B cell (primary cell): ENCODE data around the gene BCL2. TPM values are rescaled to one million over a fixed set of nuclear protein-coding genes. Genes with fewer than 3 reads are reported as not detected.

ENCODE experiments used
- ATAC-seq: fragments of 200-7000 bp; cut with Tn5 transposase; one replicate; pipeline ENCODE4 v1.10.0; 2021; ENCODE audit warnings: low read depth, mild to moderate bottlenecking, moderate number of reproducible peaks, moderate library complexity
- CTCF ChIA-PET: fragments of 350-600 bp; sonication (Branson Sonifier 250); formaldehyde crosslinking; loops from one replicate; lab custom pipeline; 2021; ENCODE audit warnings: antibody characterized with exemption, inconsistent platforms; lab: Charles Lee
- POLR2A ChIA-PET: fragments of 350-600 bp; sonication (Branson Sonifier 250); formaldehyde crosslinking; loops from one replicate; lab custom pipeline; 2021; ENCODE audit warnings: antibody characterized with exemption; lab: Charles Lee
- DNase-seq: peaks from one replicate; pipeline ENCODE4 v3.0.0; 2013
- H2AFZ ChIP-seq: 2 replicates; pipeline ENCODE4 v1.6.1; 2012; ENCODE audit warnings: mild to moderate bottlenecking, low read depth, low read length; ENCODE audit not compliant: insufficient read depth, poor library complexity, severe bottlenecking
- H3K27ac ChIP-seq, 2 donors: 1 replicate in 1 of 2; 2 replicates in 1 of 2; pipeline ENCODE4 v1.5.1; 2012 to 2013; ENCODE audit warnings: low read length in 2 of 2, mild to moderate bottlenecking in 2 of 2, moderate library complexity in 1 of 2
- H3K27me3 ChIP-seq, 4 experiments: fragments of 200-600 bp in 1 of 4; sonication (generic) in 1 of 4; replicated peaks in 1 of 4; 1 replicate in 2 of 4; 2 replicates in 2 of 4; pipeline versions ENCODE4 v1.6.1 to v1.7.0; 2013 to 2016; ENCODE audit warnings: low read length in 3 of 4, mild to moderate bottlenecking in 2 of 4, mixed read lengths in 1 of 4, moderate library complexity in 1 of 4; ENCODE audit not compliant: insufficient read depth in 4 of 4, control insufficient read depth in 3 of 4; ENCODE audit errors: control extremely low read depth in 1 of 4
- H3K36me3 ChIP-seq, 2 experiments: replicated peaks in 1 of 2; 1 replicate in 1 of 2; 2 replicates in 1 of 2; pipeline versions ENCODE4 v1.6.1 to v1.7.1; 2013; ENCODE audit warnings: low read length in 1 of 2; ENCODE audit not compliant: insufficient read depth in 2 of 2, control insufficient read depth in 1 of 2; ENCODE audit errors: control extremely low read depth in 1 of 2, extremely low read depth in 1 of 2
- H3K4me1 ChIP-seq, 2 donors: fragments of 200-600 bp in 1 of 2; sonication (generic) in 1 of 2; 1 replicate in 1 of 2; 2 replicates in 1 of 2; pipeline versions ENCODE4 v1.5.1 to v1.6.1; 2013 to 2017; ENCODE audit warnings: low read length in 2 of 2; ENCODE audit not compliant: control insufficient read depth in 2 of 2, insufficient read depth in 2 of 2
- H3K4me2 ChIP-seq: replicated peaks from 2 replicates; pipeline ENCODE3; 2012; ENCODE audit warnings: mild to moderate bottlenecking, low read depth, low read length; ENCODE audit not compliant: poor library complexity, severe bottlenecking
- H3K4me3 ChIP-seq, 5 experiments: fragments of 200-600 bp in 1 of 5; sonication (generic) in 1 of 5; 1 replicate in 3 of 5; 2 replicates in 2 of 5; pipeline versions ENCODE4 v1.5.1 to v1.7.0; 2011 to 2016; ENCODE audit warnings: low read length in 4 of 5, mild to moderate bottlenecking in 4 of 5, low read depth in 2 of 5, control low read depth in 1 of 5, moderate library complexity in 1 of 5; ENCODE audit not compliant: insufficient read depth in 1 of 5; ENCODE audit errors: control extremely low read depth in 1 of 5, extremely low read depth in 1 of 5
- H3K79me2 ChIP-seq: fragments of 200-600 bp; sonication (generic); one replicate; pipeline ENCODE4 v1.6.0; 2016; ENCODE audit warnings: low read length; ENCODE audit not compliant: control insufficient read depth, insufficient read depth
- H3K9ac ChIP-seq: fragments of 200-600 bp; sonication (generic); 2 replicates; pipeline ENCODE4 v1.6.1; 2017; ENCODE audit warnings: mild to moderate bottlenecking, low read length, moderate library complexity
- H3K9me3 ChIP-seq, 3 donors: one replicate each; pipeline versions ENCODE4 v1.6.1 to v1.7.1; 2013; ENCODE audit warnings: low read length in 2 of 3; ENCODE audit not compliant: control insufficient read depth in 2 of 3, insufficient read depth in 1 of 3; ENCODE audit errors: control extremely low read depth in 1 of 3
- H4K20me1 ChIP-seq: 2 replicates; pipeline ENCODE4 v1.6.0; 2012; ENCODE audit warnings: mild to moderate bottlenecking, low read length; ENCODE audit not compliant: insufficient read depth, control insufficient read depth, poor library complexity, severe bottlenecking
- H3K27ac Mint-ChIP-seq: one replicate; pipeline ENCODE4 v1.8.0; 2021; ENCODE audit warnings: mixed read lengths
- H3K27me3 Mint-ChIP-seq: one replicate; pipeline ENCODE4 v1.8.0; 2021; ENCODE audit warnings: mixed read lengths
- H3K4me1 Mint-ChIP-seq: one replicate; pipeline ENCODE4 v1.8.0; 2021; ENCODE audit warnings: mixed read lengths
- H3K4me3 Mint-ChIP-seq: one replicate; pipeline ENCODE4 v1.8.0; 2021; ENCODE audit warnings: mixed read lengths
- H3K9me3 Mint-ChIP-seq: one replicate; pipeline ENCODE4 v1.8.0; 2022; ENCODE audit warnings: mixed read lengths; ENCODE audit not compliant: insufficient read depth
- EZH2 ChIP-seq: IDR thresholded peaks from 2 replicates; pipeline ENCODE4 v1.6.1; 2012; ENCODE audit warnings: borderline replicate concordance, low read depth, mild to moderate bottlenecking, moderate library complexity, low read length; ENCODE audit not compliant: insufficient read depth, poor library complexity, severe bottlenecking
- WGBS: methylation state at CpG from one replicate; pipeline ENCODE4 v1.1.5; 2013; ENCODE audit warnings: missing lambda C conversion rate; ENCODE audit not compliant: insufficient coverage; 5-methylcytosine and 5-hydroxymethylcytosine counted together
- intact Hi-C: fragments of 100-400 bp; cut with micrococcal nuclease; formaldehyde crosslinking; loops from one replicate; pipeline ENCODE4 v1.10.0; 2022
- polyA plus RNA-seq: library from polyadenylated mRNA; depleted of rRNA; stranded (reverse); fragments of >200 nt; gene quantifications from 2 replicates; pipeline ENCODE4 v1.2.3, GENCODE V29; 2012
- total RNA-seq, 2 donors: library from RNA; stranded (reverse); fragments of 120-200 nt in 1 of 2; gene quantifications; 1 replicate in 1 of 2; 2 replicates in 1 of 2; pipeline versions ENCODE4 v1.2.3 to v1.2.4, GENCODE V29; 2013 to 2022
- TF ChIP-seq, protein P1 (sequence below): fragments of 200-600 bp; IDR thresholded peaks from one replicate; pipeline ENCODE4 v1.8.0; 2022; ENCODE audit warnings: antibody characterized with exemption, mild to moderate bottlenecking

BCL2 gene
- total and polyA plus RNA-seq, 2 donors (not counting 1 experiment from before 2014, with no cell fraction given): 27.6 to 144 TPM

GRCh38 chr18:63157293-63158011 is 162.1 kb downstream of the BCL2 start:
- H3K36me3 ChIP-seq: peaks cover 0 to 4% of the 10 kb centered on the region in 2 experiments
- ATAC-seq (no peak), DNase-seq (peak; percentile 74)
- peaks cover 85% of the 10 kb centered on the region for H3K79me2 ChIP-seq
- Mint-ChIP-seq H3K27me3 (no peaks in the 10 kb centered on the region), H3K4me1 (peaks cover 98% of the 10 kb centered on the region), H3K4me3 (peak overlapping the region; percentile 80), H3K27ac (peak overlapping the region; percentile 96), H3K9me3 (no peaks in the 10 kb centered on the region)
- intact Hi-C loops: loop anchor here (10.0 kb wide), 1 partner anchor 973 kb away; the partner anchor contains the start of genes PIGN and RELCH
- H3K4me3 ChIP-seq: peak overlapping the region in 4 of 5 experiments; percentile 5 to 62 (median 29)
- CTCF ChIA-PET: interaction anchor here (0.6 to 9.0 kb wide), 16 partner anchors 16 to 166 kb away, joined by 3 to 160 read pairs (median 4); partner anchors contain the start of gene BCL2
- peak overlapping the region; percentile 71 for H3K4me2 ChIP-seq
- H2AFZ ChIP-seq: peak overlapping the region; percentile 26
- no peaks in the 10 kb centered on the region for H4K20me1 ChIP-seq
- TF ChIP-seq, protein P1, sequence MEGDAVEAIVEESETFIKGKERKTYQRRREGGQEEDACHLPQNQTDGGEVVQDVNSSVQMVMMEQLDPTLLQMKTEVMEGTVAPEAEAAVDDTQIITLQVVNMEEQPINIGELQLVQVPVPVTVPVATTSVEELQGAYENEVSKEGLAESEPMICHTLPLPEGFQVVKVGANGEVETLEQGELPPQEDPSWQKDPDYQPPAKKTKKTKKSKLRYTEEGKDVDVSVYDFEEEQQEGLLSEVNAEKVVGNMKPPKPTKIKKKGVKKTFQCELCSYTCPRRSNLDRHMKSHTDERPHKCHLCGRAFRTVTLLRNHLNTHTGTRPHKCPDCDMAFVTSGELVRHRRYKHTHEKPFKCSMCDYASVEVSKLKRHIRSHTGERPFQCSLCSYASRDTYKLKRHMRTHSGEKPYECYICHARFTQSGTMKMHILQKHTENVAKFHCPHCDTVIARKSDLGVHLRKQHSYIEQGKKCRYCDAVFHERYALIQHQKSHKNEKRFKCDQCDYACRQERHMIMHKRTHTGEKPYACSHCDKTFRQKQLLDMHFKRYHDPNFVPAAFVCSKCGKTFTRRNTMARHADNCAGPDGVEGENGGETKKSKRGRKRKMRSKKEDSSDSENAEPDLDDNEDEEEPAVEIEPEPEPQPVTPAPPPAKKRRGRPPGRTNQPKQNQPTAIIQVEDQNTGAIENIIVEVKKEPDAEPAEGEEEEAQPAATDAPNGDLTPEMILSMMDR: no peak
- TF ChIP-seq EZH2: no peak
- peak overlapping the region; percentile 89 to 97 for H3K27ac ChIP-seq
- H3K9me3 ChIP-seq: no peaks in the 10 kb centered on the region
- 52% methylated on average over 5 of the region's 15 CpGs for WGBS
- H3K9ac ChIP-seq: peak overlapping the region; percentile 61
- POLR2A ChIA-PET: interaction anchor here (0.7 to 2.3 kb wide), 7 partner anchors 15 to 162 kb away, joined by 3 to 13 read pairs (median 7); partner anchors contain the start of gene BCL2
- peaks cover 86% of the 10 kb centered on the region in 2 donors for H3K4me1 ChIP-seq
- H3K27me3 ChIP-seq: no peaks in the 10 kb centered on the region
